ENCODE results near the gene PPP3CA. TPM values are rescaled to one million over a fixed set of nuclear protein-coding genes. Genes with fewer than 3 reads are reported as not detected.

Gene PPP3CA
- total RNA-seq, 1 donor from 2014 or later = 29.9 TPM

DNA sequence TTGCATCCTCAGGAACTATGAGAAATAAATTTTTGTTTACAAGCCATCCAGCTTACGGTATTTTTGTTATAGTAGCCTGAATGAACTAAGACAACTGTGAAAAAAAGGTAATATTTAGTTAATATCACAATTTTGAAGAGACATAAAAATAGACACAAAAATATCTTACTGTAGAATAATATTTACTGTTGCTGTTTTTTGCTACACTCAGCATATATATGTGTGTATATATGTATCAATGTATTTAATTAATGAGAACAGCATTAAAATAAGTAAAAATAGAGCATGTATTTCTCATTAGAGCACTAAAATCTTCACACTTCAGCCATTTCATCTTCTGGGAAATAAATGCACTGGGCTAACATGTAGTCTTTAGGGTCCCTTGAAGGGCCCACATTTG, 24.6 kb downstream of the PPP3CA start:
- peaks cover 2% of the 10 kb centered on the region for H3K9me3 Mint-ChIP-seq (ENCODE audit: unreplicated experiment)
- no peak overlapping the region for H3K4me3 Mint-ChIP-seq (ENCODE audit: unreplicated experiment)
- no peaks in the 10 kb centered on the region for H3K36me3 Mint-ChIP-seq (ENCODE audit: unreplicated experiment)
- no peak overlapping the region for H3K27ac Mint-ChIP-seq (ENCODE audit: unreplicated experiment)
- no peaks in the 10 kb centered on the region for H3K4me1 Mint-ChIP-seq (ENCODE audit: low read depth, unreplicated experiment)
- DNase-seq = no peak
- no peaks in the 10 kb centered on the region for H3K27me3 Mint-ChIP-seq (ENCODE audit: unreplicated experiment)
- TF ChIP-seq CTCF (IDR thresholded peaks at IDR 0.05; ENCODE audit: partially characterized antibody, unreplicated experiment) = no peak

DNA sequence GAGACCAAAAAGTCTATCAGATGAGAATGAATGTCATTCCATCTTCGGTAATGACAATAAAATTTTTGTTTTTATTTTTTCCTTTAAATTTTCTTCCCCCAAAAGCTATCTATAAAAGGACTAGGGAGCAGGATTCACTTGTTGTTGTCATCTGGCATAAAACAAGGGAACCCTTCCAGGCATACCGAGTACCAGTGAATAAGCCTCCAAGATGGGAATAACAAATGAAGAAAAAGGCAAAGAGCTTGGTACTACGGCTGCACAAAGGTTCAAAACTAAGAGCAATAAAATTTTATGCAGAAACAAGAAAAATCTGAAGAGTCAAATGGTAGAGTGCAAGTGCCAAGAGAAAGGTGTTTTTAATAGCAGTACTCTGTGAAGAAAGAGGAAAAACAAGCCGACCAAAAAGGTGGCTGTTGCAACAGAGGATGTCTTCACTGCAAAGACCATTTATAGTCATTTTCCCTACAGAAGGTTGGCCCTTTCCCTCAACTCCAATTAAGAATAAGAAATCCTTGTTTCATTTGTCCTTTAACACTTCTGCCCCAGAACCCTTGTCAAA, 25.8 kb downstream of the PPP3CA start:
- no peak for TF ChIP-seq CTCF (IDR thresholded peaks at IDR 0.05; ENCODE audit: partially characterized antibody, unreplicated experiment)
- H3K27ac Mint-ChIP-seq (ENCODE audit: unreplicated experiment) = no peak overlapping the region
- DNase-seq = no peak
- no peak overlapping the region for H3K4me3 Mint-ChIP-seq (ENCODE audit: unreplicated experiment)
- H3K4me1 Mint-ChIP-seq (ENCODE audit: low read depth, unreplicated experiment) = no peaks in the 10 kb centered on the region
- peaks cover 2% of the 10 kb centered on the region for H3K9me3 Mint-ChIP-seq (ENCODE audit: unreplicated experiment)
- no peaks in the 10 kb centered on the region for H3K36me3 Mint-ChIP-seq (ENCODE audit: unreplicated experiment)
- no peaks in the 10 kb centered on the region for H3K27me3 Mint-ChIP-seq (ENCODE audit: unreplicated experiment)

GRCh38 chr4:101315786-101316185, 31.5 kb downstream of the PPP3CA start:
- Mint-ChIP-seq H3K9me3 (ENCODE audit: unreplicated experiment) (no peaks in the 10 kb centered on the region), H3K36me3 (ENCODE audit: unreplicated experiment) (no peaks in the 10 kb centered on the region), H3K4me3 (ENCODE audit: unreplicated experiment) (no peak overlapping the region), H3K27me3 (ENCODE audit: unreplicated experiment) (no peaks in the 10 kb centered on the region), H3K27ac (ENCODE audit: unreplicated experiment) (no peak overlapping the region), H3K4me1 (ENCODE audit: low read depth, unreplicated experiment) (no peaks in the 10 kb centered on the region)
- DNase-seq = no peak
- no peak for TF ChIP-seq CTCF (IDR thresholded peaks at IDR 0.05; ENCODE audit: partially characterized antibody, unreplicated experiment)

GRCh38 chr4:101315041-101315440, 32.3 kb downstream of the PPP3CA start:
- Mint-ChIP-seq H3K9me3 (ENCODE audit: unreplicated experiment) (no peaks in the 10 kb centered on the region), H3K4me3 (ENCODE audit: unreplicated experiment) (no peak overlapping the region), H3K36me3 (ENCODE audit: unreplicated experiment) (no peaks in the 10 kb centered on the region), H3K27me3 (ENCODE audit: unreplicated experiment) (no peaks in the 10 kb centered on the region), H3K27ac (ENCODE audit: unreplicated experiment) (no peak overlapping the region), H3K4me1 (ENCODE audit: low read depth, unreplicated experiment) (no peaks in the 10 kb centered on the region)
- no peak for DNase-seq
- TF ChIP-seq CTCF (IDR thresholded peaks at IDR 0.05; ENCODE audit: partially characterized antibody, unreplicated experiment) = no peak

DNA sequence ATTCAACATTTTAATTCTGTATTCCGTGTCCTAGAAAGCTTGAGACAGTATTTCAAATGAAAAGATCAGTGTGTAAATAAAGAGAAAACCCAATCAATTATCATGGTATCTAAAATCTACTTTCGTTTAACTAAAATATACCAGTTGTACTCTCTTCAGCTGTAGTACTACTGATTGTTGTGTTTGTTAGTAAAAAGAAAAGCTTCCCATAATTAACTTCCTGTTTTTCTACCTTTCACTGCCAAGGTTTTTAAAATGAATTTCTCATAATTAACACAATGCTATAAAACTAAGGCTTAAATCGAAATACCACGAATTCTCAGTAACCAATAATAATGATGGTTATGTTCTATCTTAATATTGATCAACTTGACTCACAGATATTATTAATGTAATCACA, 37.4 kb downstream of the PPP3CA start:
- Mint-ChIP-seq H3K27ac (ENCODE audit: unreplicated experiment) (no peak overlapping the region), H3K9me3 (ENCODE audit: unreplicated experiment) (no peaks in the 10 kb centered on the region)

More for the DNA sequence above, 37.4 kb downstream of the PPP3CA start:
- H3K4me3 Mint-ChIP-seq (ENCODE audit: unreplicated experiment) = no peak overlapping the region
- no peak for TF ChIP-seq CTCF (IDR thresholded peaks at IDR 0.05; ENCODE audit: partially characterized antibody, unreplicated experiment)
- H3K36me3 Mint-ChIP-seq (ENCODE audit: unreplicated experiment) = no peaks in the 10 kb centered on the region
- no peak for DNase-seq
- H3K4me1 Mint-ChIP-seq (ENCODE audit: low read depth, unreplicated experiment) = no peaks in the 10 kb centered on the region
- H3K27me3 Mint-ChIP-seq (ENCODE audit: unreplicated experiment) = no peaks in the 10 kb centered on the region

Measured in glutamatergic neuron (in vitro differentiated cells).